Panc1 (cell line): ENCODE data around the gene COL1A2.

Experiments used
- CTCF ChIP-seq: fragments of 450-650 bp; IDR thresholded peaks from 2 replicates; pipeline ENCODE4 v1.5.1; 2017; ENCODE audit warnings: mild to moderate bottlenecking
- POLR2AphosphoS5 ChIP-seq: IDR thresholded peaks from 2 replicates; pipeline ENCODE4 v1.6.1; 2012; ENCODE audit warnings: mild to moderate bottlenecking, low read depth, low read length, moderate library complexity
- REST ChIP-seq, 2 experiments: IDR thresholded peaks; 2 replicates each; pipeline ENCODE4 v1.6.1; 2011 to 2012; ENCODE audit warnings: low read depth in 2 of 2, control low read depth in 1 of 2, low read length in 1 of 2, mild to moderate bottlenecking in 1 of 2, moderate library complexity in 1 of 2; ENCODE audit not compliant: insufficient read depth in 1 of 2
- SIN3A ChIP-seq: IDR thresholded peaks from 2 replicates; pipeline ENCODE4 v1.6.1; 2012; ENCODE audit warnings: low read depth, mild to moderate bottlenecking, low read length, moderate library complexity, borderline replicate concordance; ENCODE audit not compliant: insufficient read depth
- TCF7L2 ChIP-seq: IDR thresholded peaks from 2 replicates; pipeline ENCODE4 v1.6.1; 2011; ENCODE audit warnings: mild to moderate bottlenecking, low read depth, low read length, inconsistent platforms

- no peak for TF ChIP-seq REST (IDR thresholded peaks at IDR 0.05; ENCODE audit: insufficient read depth in 1 of 2, low read depth in 2 of 2, low read length in 1 of 2)
- TF ChIP-seq CTCF: no peak
- no peak for TF ChIP-seq SIN3A
- TF ChIP-seq POLR2AphosphoS5: no peak
- TF ChIP-seq TCF7L2: no peak
Measured at GRCh38 chr7:94384315-94384714, 10.4 kb upstream of the COL1A2 start.
